Spleen (tissue), 11 donors: Measurements from ENCODE around the gene COL4A1. TPM values are rescaled to one million over a fixed set of nuclear protein-coding genes. Genes with fewer than 3 reads are reported as not detected.

Source experiments
- DNase-seq: peaks from one replicate; pipeline ENCODE4 v3.0.0-alpha.2; 2020
- H3K27ac ChIP-seq, 8 donors: fragments of 200-600 bp; sonication (generic) in 7 of 8; 1 replicate in 4 of 8; 2 replicates in 4 of 8; pipeline versions ENCODE4 v1.5.0 to v1.8.0; 2016 to 2021; ENCODE audit warnings: inconsistent platforms in 4 of 8, mild to moderate bottlenecking in 4 of 8, moderate library complexity in 1 of 8
- H3K27me3 ChIP-seq, 7 donors: fragments of 200-600 bp; sonication (generic) in 6 of 7; replicated peaks in 1 of 7; 1 replicate in 4 of 7; 2 replicates in 3 of 7; pipeline versions ENCODE4 v1.5.0 to v1.8.0; 2016 to 2021; ENCODE audit warnings: inconsistent platforms in 3 of 7, mild to moderate bottlenecking in 1 of 7
- H3K36me3 ChIP-seq, 6 donors: fragments of 200-600 bp; sonication (generic) in 5 of 6; 1 replicate in 4 of 6; 2 replicates in 2 of 6; pipeline versions ENCODE4 v1.5.0 to v1.8.0; 2016 to 2021; ENCODE audit warnings: inconsistent platforms in 2 of 6
- H3K4me1 ChIP-seq, 6 donors: fragments of 200-600 bp; sonication (generic) in 5 of 6; 1 replicate in 3 of 6; 2 replicates in 3 of 6; pipeline versions ENCODE4 v1.5.0 to v1.8.0; 2016 to 2021; ENCODE audit warnings: inconsistent platforms in 3 of 6
- H3K4me3 ChIP-seq, 8 donors: fragments of 200-600 bp; sonication (generic) in 7 of 8; 1 replicate in 4 of 8; 2 replicates in 4 of 8; pipeline versions ENCODE4 v1.5.0 to v1.8.0; 2016 to 2021; ENCODE audit warnings: inconsistent platforms in 4 of 8, mild to moderate bottlenecking in 4 of 8, moderate library complexity in 2 of 8
- H3K9me3 ChIP-seq, 8 donors: fragments of 200-600 bp; sonication (generic) in 7 of 8; 1 replicate in 4 of 8; 2 replicates in 4 of 8; pipeline versions ENCODE4 v1.5.0 to v1.8.0; 2016 to 2021; ENCODE audit warnings: inconsistent platforms in 4 of 8
- CTCF ChIP-seq, 11 experiments: fragments of 200-600 bp in 7 of 11; fragments of 450-650 bp in 4 of 11; sonication (generic) in 4 of 11; IDR thresholded peaks in 8 of 11; conservative IDR thresholded peaks in 3 of 11; 1 replicate in 7 of 11; 2 replicates in 4 of 11; pipeline versions ENCODE4 v1.4.0 to v1.8.0; 2016 to 2021; ENCODE audit warnings: antibody characterized with exemption in 11 of 11, inconsistent platforms in 4 of 11, mild to moderate bottlenecking in 1 of 11
- POLR2A ChIP-seq, 3 donors: fragments of 450-650 bp; IDR thresholded peaks; one replicate each; pipeline ENCODE4 v1.5.1; 2017; ENCODE audit warnings: antibody characterized with exemption in 3 of 3, mild to moderate bottlenecking in 1 of 3
- POLR2AphosphoS5 ChIP-seq, 3 donors: sonication (generic); formaldehyde crosslinking; IDR thresholded peaks; one replicate each; pipeline ENCODE4 v1.5.1; 2017; ENCODE audit warnings: antibody characterized with exemption in 3 of 3
- WGBS, 5 donors: extraction: QIAGEN DNeasy Blood & Tissue Kit in 3 of 5; methylation state at CpG; one replicate each; pipeline versions ENCODE4 v1.1.5 to v1.1.7; 2013 to 2018; 5-methylcytosine and 5-hydroxymethylcytosine counted together
- intact Hi-C: fragments of 100-400 bp; cut with DNase I; formaldehyde crosslinking; loops from one replicate; pipeline ENCODE4 v1.15.0; 2023; ENCODE audit warnings: low total_unique reads
- polyA plus RNA-seq, 3 donors: library from polyadenylated mRNA; stranded (reverse); fragments of 200-250 nt; gene quantifications; one replicate each; pipeline ENCODE4 v1.2.1, GENCODE V29; 2013
- total RNA-seq, 7 donors: library from RNA; depleted of rRNA in 3 of 7; stranded (reverse); fragments of >200 nt in 3 of 7; fragmentation: NEBNext Ultra II Directional in 4 of 7; extraction: Animal tissue kit (Norgen Biotek cat#: 25700) in 4 of 7; gene quantifications; one replicate each; pipeline versions ENCODE4 v1.1.0 to v1.2.1, GENCODE V29; 2016 to 2021
- donor health status: healthy with polysubstance abuse.
- donor health status: DM: no; HTN: no; CAD: no; lungs with moderate emphysema.
- donor health status: DM: no; HTN: no; CAD: no.
- donor health status: Bipolar disorder and iron deficiency.
- donor health status: healthy.
- donor health status: DM: no; HTN: no; CAD: no.
- donor health status: DM: yes; HTN: yes; CAD: no.

Gene COL4A1
- total and polyA plus RNA-seq, 10 donors = 37.9 to 959 (median 340) TPM

- Histone ChIP-seq H3K9me3 (no peaks in the 10 kb centered on the region), H3K4me1 (peaks cover 6 to 83% (median 52%) of the 10 kb centered on the region in 6 donors), H3K27ac (peak overlapping the region in 6 of 8 donors; percentile 40 to 73 (median 68)), H3K4me3 (peak overlapping the region in 1 of 8 donors; percentile 4), H3K27me3 (peaks cover 0 to 20% (median 0%) of the 10 kb centered on the region in 7 donors), H3K36me3 (no peaks in the 10 kb centered on the region)
- intact Hi-C loops = no loop called here
- TF ChIP-seq POLR2A (IDR thresholded peaks at IDR 0.05) = no peak
- no peak for TF ChIP-seq CTCF (IDR thresholded peaks at IDR 0.05 in 8 of 11, conservative IDR thresholded peaks at IDR 0.05 in 3 of 11)
- TF ChIP-seq POLR2AphosphoS5 (IDR thresholded peaks at IDR 0.05) = no peak
- no peak for DNase-seq
- 67 to 80% (median 73%) methylated on average over 8 of the region's 8 CpGs for WGBS, 5 donors
These were observed 40.5 kb downstream of the COL4A1 start for GRCh38 chr13:110266431-110266809.

GRCh38 chr13:110265682-110266430, 41.1 kb downstream of the COL4A1 start:
- no peaks in the 10 kb centered on the region for H3K36me3 ChIP-seq
- no peak for DNase-seq
- 58 to 72% (median 71%) methylated on average over 27 to 38 of the region's 38 CpGs for WGBS, 5 donors
- peaks cover 6 to 83% (median 55%) of the 10 kb centered on the region in 6 donors for H3K4me1 ChIP-seq
- peaks cover 0 to 25% (median 0%) of the 10 kb centered on the region in 7 donors for H3K27me3 ChIP-seq
- H3K9me3 ChIP-seq = no peaks in the 10 kb centered on the region
- peak overlapping the region in 1 of 8 donors; percentile 4 for H3K4me3 ChIP-seq
- peak overlapping the region in 7 of 8 donors; percentile 29 to 73 (median 65) for H3K27ac ChIP-seq
- intact Hi-C loops = no loop called here
- TF ChIP-seq POLR2A (IDR thresholded peaks at IDR 0.05) = no peak
- peak; percentile 33 to 63 (median 45) for TF ChIP-seq POLR2AphosphoS5 (IDR thresholded peaks at IDR 0.05)
- TF ChIP-seq CTCF (IDR thresholded peaks at IDR 0.05 in 8 of 11, conservative IDR thresholded peaks at IDR 0.05 in 3 of 11) = no peak

- Histone ChIP-seq H3K27me3 (peaks cover 0 to 25% (median 0%) of the 10 kb centered on the region in 7 donors), H3K9me3 (no peaks in the 10 kb centered on the region), H3K27ac (peak overlapping the region in 7 of 8 donors; percentile 13 to 73 (median 65)), H3K36me3 (no peaks in the 10 kb centered on the region), H3K4me1 (peaks cover 6 to 84% (median 55%) of the 10 kb centered on the region in 6 donors), H3K4me3 (peak overlapping the region in 1 of 8 donors; percentile 4)
- DNase-seq = no peak
- 30 to 48% (median 45%) methylated on average over 6 of the region's 6 CpGs for WGBS, 5 donors
- TF ChIP-seq POLR2A (IDR thresholded peaks at IDR 0.05) (no peak), POLR2AphosphoS5 (IDR thresholded peaks at IDR 0.05) (peak in 2 of 3 donors; percentile 26 to 55)
- intact Hi-C loops = no loop called here
These were observed 41.6 kb downstream of the COL4A1 start for GRCh38 chr13:110265341-110265681.

- Histone ChIP-seq H3K27me3 (peaks cover 0 to 25% (median 0%) of the 10 kb centered on the region in 7 donors), H3K36me3 (no peaks in the 10 kb centered on the region), H3K4me1 (peaks cover 6 to 90% (median 54%) of the 10 kb centered on the region in 6 donors), H3K27ac (peak overlapping the region in 6 of 8 donors; percentile 39 to 73 (median 68)), H3K9me3 (no peaks in the 10 kb centered on the region), H3K4me3 (no peak overlapping the region)
- DNase-seq = no peak
- 73 to 79% (median 77%) methylated on average over 12 of the region's 12 CpGs for WGBS, 5 donors
- intact Hi-C loops = no loop called here
- TF ChIP-seq POLR2A (IDR thresholded peaks at IDR 0.05) (no peak), CTCF (IDR thresholded peaks at IDR 0.05 in 8 of 11, conservative IDR thresholded peaks at IDR 0.05 in 3 of 11) (no peak), POLR2AphosphoS5 (IDR thresholded peaks at IDR 0.05) (peak in 1 of 3 donors; percentile 18)
These were observed 42.2 kb downstream of the COL4A1 start for GRCh38 chr13:110264685-110265275.
